ENCODE results near the gene CD84.

CD84 gene

GRCh38 chr1:160547422-160547821 lies 31.9 kb downstream of the CD84 start:
- Mint-ChIP-seq H3K4me3 (no peak overlapping the region), H3K4me1 (no peaks in the 10 kb centered on the region), H3K27ac (no peak overlapping the region), H3K27me3 (ENCODE audit: low read depth) (no peaks in the 10 kb centered on the region), H3K36me3 (ENCODE audit: low read depth) (no peaks in the 10 kb centered on the region), H3K9me3 (no peaks in the 10 kb centered on the region)
- no peak for TF ChIP-seq CTCF (IDR thresholded peaks at IDR 0.05; ENCODE audit: unreplicated experiment in 3 of 3)

GRCh38 chr1:160546942-160547341 lies 32.4 kb downstream of the CD84 start:
- Mint-ChIP-seq H3K27ac (no peak overlapping the region), H3K36me3 (ENCODE audit: low read depth) (no peaks in the 10 kb centered on the region), H3K9me3 (no peaks in the 10 kb centered on the region), H3K4me3 (no peak overlapping the region), H3K27me3 (ENCODE audit: low read depth) (no peaks in the 10 kb centered on the region), H3K4me1 (peaks cover 4% of the 10 kb centered on the region)
- no peak for TF ChIP-seq CTCF (IDR thresholded peaks at IDR 0.05; ENCODE audit: unreplicated experiment in 3 of 3)

DNA sequence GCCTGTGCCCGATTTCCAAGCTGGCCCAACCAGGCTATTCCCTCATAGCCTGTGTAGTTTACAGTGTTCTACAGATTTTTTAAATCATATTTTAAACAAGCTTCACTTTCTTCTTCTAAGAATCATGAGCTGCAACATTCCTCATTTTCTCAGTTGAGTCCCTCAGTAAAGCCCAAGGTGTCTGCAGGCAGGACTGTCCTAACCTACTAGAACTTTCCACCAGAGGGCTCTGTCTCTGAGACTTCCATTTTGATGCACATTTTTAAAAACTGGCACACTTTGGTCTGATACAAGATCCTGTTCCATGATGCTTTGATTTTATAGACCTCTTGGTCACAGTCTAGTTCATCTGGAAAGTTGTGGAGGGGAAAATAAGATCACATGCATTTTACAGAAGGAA lies 34.6 kb downstream of the CD84 start:
- peak overlapping the region in 1 of 3 experiments; percentile 18 for H3K27ac Mint-ChIP-seq
- TF ChIP-seq CTCF (IDR thresholded peaks at IDR 0.05; ENCODE audit: unreplicated experiment in 3 of 3) = peak; percentile 21 to 47 (median 36)
- H3K27me3 Mint-ChIP-seq (ENCODE audit: low read depth) = no peaks in the 10 kb centered on the region
- H3K4me1 Mint-ChIP-seq = peaks cover 9% of the 10 kb centered on the region
- H3K4me3 Mint-ChIP-seq = no peak overlapping the region
- no peaks in the 10 kb centered on the region for H3K36me3 Mint-ChIP-seq (ENCODE audit: low read depth)
- H3K9me3 Mint-ChIP-seq = no peaks in the 10 kb centered on the region

DNA sequence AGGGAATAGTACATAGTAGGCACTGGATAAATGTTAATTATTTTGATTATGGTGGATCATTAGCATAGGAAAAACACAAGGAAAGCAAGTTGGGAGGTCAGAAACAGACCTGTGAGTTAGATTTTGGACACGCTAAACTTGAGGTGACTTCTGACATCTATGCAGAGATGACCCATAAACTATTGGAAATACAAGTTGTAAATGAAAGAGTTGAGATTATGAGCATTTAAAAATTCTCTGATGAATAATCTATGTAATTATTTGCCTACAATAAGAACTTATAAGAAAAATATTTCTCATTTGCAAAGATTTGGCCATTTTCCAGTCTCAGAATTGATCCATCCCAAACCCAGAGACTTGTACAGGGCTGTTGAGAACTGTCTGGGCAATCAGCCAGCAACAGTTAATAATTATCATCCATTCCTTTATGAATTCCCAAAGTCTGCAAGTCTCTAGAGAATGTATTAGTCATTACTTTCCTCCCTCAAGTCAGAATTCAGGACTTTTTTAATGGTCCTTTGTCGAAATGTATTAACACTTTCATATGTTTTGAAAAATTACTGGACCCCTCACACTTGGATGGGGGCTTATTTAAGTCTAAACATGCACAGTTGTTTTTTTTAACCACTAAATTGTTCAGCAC lies 36.9 kb downstream of the CD84 start:
- Mint-ChIP-seq H3K4me3 (no peak overlapping the region), H3K4me1 (peaks cover 9% of the 10 kb centered on the region), H3K36me3 (ENCODE audit: low read depth) (no peaks in the 10 kb centered on the region), H3K27me3 (ENCODE audit: low read depth) (no peaks in the 10 kb centered on the region), H3K9me3 (no peaks in the 10 kb centered on the region), H3K27ac (peak overlapping the region; percentile 57 to 89 (median 67))
- no peak for TF ChIP-seq CTCF (IDR thresholded peaks at IDR 0.05; ENCODE audit: unreplicated experiment in 3 of 3)

- Mint-ChIP-seq H3K9me3 (no peaks in the 10 kb centered on the region), H3K27ac (peak overlapping the region; percentile 14 to 57 (median 47)), H3K4me3 (no peak overlapping the region), H3K36me3 (ENCODE audit: low read depth) (no peaks in the 10 kb centered on the region), H3K27me3 (ENCODE audit: low read depth) (no peaks in the 10 kb centered on the region), H3K4me1 (peaks cover 9% of the 10 kb centered on the region)
- TF ChIP-seq CTCF (IDR thresholded peaks at IDR 0.05; ENCODE audit: unreplicated experiment in 3 of 3) = no peak
These were observed 37.5 kb downstream of the CD84 start for GRCh38 chr1:160541622-160542302.

DNA sequence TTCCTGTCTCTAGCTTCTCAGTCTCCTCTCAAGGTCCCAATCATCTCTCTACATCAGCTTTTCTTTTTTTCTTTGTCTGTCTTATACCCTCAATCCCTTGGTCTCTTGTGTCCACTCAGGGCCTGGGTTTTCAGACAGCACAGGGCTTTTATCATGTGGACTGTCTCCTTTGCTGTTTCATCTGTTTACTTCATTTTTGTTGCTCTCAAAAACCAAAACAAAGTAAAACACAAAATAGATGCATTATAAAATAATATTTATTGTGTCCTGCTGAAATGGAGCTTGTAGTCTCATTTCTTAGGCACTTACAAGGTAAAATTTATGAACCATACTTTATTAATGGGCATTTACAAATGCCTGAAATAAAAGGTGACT lies 38.5 kb downstream of the CD84 start:
- H3K27me3 Mint-ChIP-seq (ENCODE audit: low read depth) = no peaks in the 10 kb centered on the region
- H3K4me3 Mint-ChIP-seq = no peak overlapping the region
- peak overlapping the region in 1 of 3 experiments; percentile 84 for H3K27ac Mint-ChIP-seq
- no peak for TF ChIP-seq CTCF (IDR thresholded peaks at IDR 0.05; ENCODE audit: unreplicated experiment in 3 of 3)
- H3K9me3 Mint-ChIP-seq = peaks cover 5% of the 10 kb centered on the region
- H3K36me3 Mint-ChIP-seq (ENCODE audit: low read depth) = no peaks in the 10 kb centered on the region
- peaks cover 9% of the 10 kb centered on the region for H3K4me1 Mint-ChIP-seq
